Stimulated activated naive CD4-positive, alpha-beta T cell (primary cell): ENCODE data around the gene SEPTIN3.

Experiments
- DNase-seq, 6 experiments: peaks; one replicate each; lab custom pipeline; 2025; lab: John Stamatoyannopoulos, UW

Gene SEPTIN3

GRCh38 chr22:41976070-41976901 is 7.0 kb downstream of the SEPTIN3 start:
- peak in 4 of 6 experiments; percentile 11 to 32 (median 19) for DNase-seq

GRCh38 chr22:41976961-41977566 is 7.8 kb downstream of the SEPTIN3 start:
- DNase-seq = peak in 2 of 6 experiments; percentile 4 to 14

GRCh38 chr22:41978732-41979131 is 9.5 kb downstream of the SEPTIN3 start:
- no peak for DNase-seq

GRCh38 chr22:41979423-41980250 is 10.4 kb downstream of the SEPTIN3 start:
- DNase-seq = no peak

GRCh38 chr22:41982865-41983264 is 13.6 kb downstream of the SEPTIN3 start:
- DNase-seq = no peak

GRCh38 chr22:41983513-41984405 is 14.5 kb downstream of the SEPTIN3 start:
- DNase-seq = no peak

GRCh38 chr22:41987276-41987675 is 18.0 kb downstream of the SEPTIN3 start:
- DNase-seq = no peak

GRCh38 chr22:41989246-41989645 is 20.0 kb downstream of the SEPTIN3 start:
- DNase-seq = no peak

GRCh38 chr22:41991111-41991510 is 21.9 kb downstream of the SEPTIN3 start:
- DNase-seq = no peak

GRCh38 chr22:41992496-41992895 is 23.3 kb downstream of the SEPTIN3 start:
- DNase-seq = no peak

- no peak for DNase-seq
These were observed 26.0 kb downstream of the SEPTIN3 start for GRCh38 chr22:41995211-41995610.

GRCh38 chr22:41996826-41997225 is 27.6 kb downstream of the SEPTIN3 start:
- DNase-seq = no peak

- peak; percentile 73 to 91 (median 86) for DNase-seq
These were observed 29.4 kb downstream of the SEPTIN3 start, which contains the start of gene WBP2NL for GRCh38 chr22:41998361-41999261. WBP2NL (plus strand) TSS chr22:41998788; CDS start chr22:41998819, 31 bp downstream.

GRCh38 chr22:42000466-42000865 is 31.2 kb downstream of the SEPTIN3 start:
- no peak for DNase-seq

GRCh38 chr22:42001121-42001520 is 31.9 kb downstream of the SEPTIN3 start:
- DNase-seq = no peak

GRCh38 chr22:42001706-42002105 is 32.5 kb downstream of the SEPTIN3 start:
- no peak for DNase-seq

GRCh38 chr22:42007922-42008321 is 38.7 kb downstream of the SEPTIN3 start:
- no peak for DNase-seq

- DNase-seq = no peak
These were observed 41.5 kb downstream of the SEPTIN3 start for GRCh38 chr22:42010778-42011177.

- no peak for DNase-seq
These were observed 44.1 kb downstream of the SEPTIN3 start for GRCh38 chr22:42013385-42013784.

GRCh38 chr22:42016111-42016510 is 46.9 kb downstream of the SEPTIN3 start:
- DNase-seq = no peak
